Endometrial microvascular endothelial cells (primary cell): ENCODE data around the gene ATP2B2. TPM values are rescaled to one million over a fixed set of nuclear protein-coding genes. Genes with fewer than 3 reads are reported as not detected.

ENCODE experiments used
- in situ Hi-C: cut with HindIII; loops from 2 replicates; pipeline ENCODE4 v1.10.0; 2017; ENCODE audit warnings: low sequenced_read_pairs, low pct_unique_long_range_greater_than_20kb; ENCODE audit errors: inconsistent ontology term
- total RNA-seq: library from RNA; depleted of rRNA; stranded (reverse); fragments of >200 nt; gene quantifications from one replicate; pipeline ENCODE4 v1.2.3, GENCODE V29; 2015; ENCODE audit errors: inconsistent ontology term

ATP2B2 gene
- total RNA-seq, 1 donor from 2014 or later = not detected

GRCh38 chr3:10400050-10400748 is 105.2 kb downstream of the ATP2B2 start:
- in situ Hi-C loops = no loop called here

GRCh38 chr3:10399634-10400033 is 105.8 kb downstream of the ATP2B2 start:
- in situ Hi-C loops = no loop called here

DNA sequence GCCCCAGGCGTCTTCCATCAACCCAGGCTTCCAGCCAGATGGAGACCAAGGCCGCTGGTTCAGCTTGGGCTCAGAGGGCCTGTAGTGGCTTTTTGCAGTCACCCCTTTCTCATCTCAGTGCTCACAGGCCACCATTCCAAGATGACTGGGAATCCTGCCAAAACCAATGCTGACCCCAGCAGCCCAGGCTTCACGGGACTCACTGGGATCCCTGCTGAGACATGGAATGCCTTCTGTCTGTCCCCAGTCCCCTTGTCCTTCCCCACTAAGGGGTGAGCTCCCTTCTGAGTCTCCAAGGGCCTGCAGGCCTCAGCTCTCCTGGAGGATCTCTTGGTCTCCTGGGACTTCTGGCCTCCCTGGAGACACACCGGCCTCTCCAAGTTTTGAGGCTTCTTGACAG is 107.0 kb downstream of the ATP2B2 start:
- in situ Hi-C loops = no loop called here

DNA sequence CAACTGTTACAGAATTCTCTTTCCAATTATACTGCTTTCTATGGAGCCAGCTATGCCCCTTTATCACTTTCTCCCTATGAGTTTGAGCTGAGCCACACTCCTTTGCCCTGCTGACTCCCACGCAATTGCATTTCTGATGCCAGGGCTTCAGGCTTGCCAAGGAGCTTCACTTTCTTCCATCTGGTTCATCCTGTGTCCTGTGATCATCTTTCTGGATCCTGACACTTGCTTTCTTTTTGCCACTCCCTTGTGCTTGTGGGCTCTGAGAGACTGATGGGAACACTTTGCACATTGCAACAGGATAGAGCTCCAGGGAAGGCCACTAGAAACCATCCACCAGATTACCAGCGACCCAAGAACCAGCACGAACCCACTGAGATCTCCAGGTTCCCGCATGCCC is 107.5 kb downstream of the ATP2B2 start:
- in situ Hi-C loops = no loop called here

DNA sequence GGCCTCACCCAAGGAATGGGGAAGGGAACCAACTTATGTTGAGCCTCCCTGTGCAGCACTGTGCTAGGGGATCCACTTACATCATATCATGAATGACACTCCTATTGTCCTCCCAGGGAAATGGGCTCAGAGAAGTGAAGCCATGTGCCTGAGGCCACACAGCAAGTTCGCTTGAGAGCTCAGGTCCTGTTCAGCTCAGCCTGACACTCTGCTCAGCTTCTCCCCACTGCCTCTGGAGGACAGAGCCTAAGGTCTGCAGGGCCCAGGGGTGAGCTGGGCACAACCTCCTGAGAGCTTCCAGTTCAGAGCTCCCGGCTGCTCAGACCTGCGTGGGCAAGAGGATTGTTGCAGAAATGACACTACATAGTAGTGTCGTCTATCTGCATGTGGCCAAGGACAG is 108.5 kb downstream of the ATP2B2 start:
- in situ Hi-C loops = no loop called here

GRCh38 chr3:10396083-10396482 is 109.3 kb downstream of the ATP2B2 start:
- in situ Hi-C loops = no loop called here

DNA sequence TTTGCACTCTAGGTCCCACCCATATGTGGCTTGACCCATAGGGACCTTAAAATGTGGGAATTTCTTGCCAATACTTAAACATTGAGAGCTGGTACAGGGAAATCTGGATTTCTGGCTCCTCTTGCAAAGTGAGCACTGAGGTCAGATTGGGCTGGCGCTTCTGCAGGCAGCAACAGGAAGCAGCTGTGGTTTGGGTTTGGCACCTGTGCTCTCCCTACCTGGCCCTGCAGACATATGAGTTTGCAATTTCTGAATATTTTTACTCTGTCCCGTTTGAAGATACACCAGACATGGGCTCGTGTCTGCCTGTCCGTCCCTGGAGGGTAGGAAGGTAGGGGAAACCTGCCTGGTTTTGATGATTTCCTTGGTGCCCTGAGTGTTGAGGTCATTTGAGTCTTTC is 109.7 kb downstream of the ATP2B2 start:
- in situ Hi-C loops = no loop called here

DNA sequence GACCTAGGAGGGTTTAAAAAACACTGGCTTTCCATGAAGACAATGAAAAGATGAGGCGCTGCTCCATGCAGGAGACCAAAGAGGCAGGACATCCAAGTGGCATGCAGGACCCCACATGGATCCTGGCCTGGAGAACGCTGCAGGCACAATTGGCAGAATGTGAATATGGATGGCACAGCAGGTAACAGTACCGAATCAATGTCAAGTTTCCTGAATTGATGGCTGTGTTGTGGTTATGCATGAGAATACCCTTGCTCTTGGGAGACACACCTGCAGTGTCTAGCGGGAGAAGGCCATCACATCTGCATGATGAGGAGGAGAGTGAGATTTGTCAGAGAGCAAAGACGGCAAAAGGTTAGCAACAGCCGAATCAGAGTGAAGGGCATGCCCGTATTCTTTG is 110.2 kb downstream of the ATP2B2 start:
- in situ Hi-C loops = no loop called here

DNA sequence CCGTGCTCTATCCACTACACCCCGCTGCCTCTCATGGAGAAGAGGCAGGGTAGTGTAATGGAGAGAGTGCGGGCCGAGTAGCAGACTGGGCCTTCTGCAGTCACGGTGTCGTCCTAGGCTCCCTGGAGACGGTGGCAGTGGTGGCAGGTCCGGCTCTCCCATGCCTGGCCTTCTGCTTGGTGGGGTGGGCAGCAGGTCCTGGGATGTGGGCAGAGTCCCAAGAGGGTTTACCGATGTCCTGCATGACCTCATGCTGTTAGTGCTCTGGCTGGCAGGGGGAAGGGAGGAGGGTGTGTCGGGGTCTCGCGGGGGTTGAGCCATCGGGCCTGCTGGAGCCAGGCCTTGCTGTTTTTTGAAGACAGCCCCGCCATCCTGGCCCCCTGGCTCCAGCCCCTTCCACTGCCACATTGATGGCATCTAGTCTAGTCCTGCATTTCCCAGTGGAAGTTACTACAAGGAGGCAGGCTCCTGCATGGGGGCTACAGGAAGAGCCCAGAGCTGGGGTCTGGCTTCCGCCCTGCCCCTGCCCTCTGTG is 110.8 kb downstream of the ATP2B2 start:
- in situ Hi-C loops = no loop called here

GRCh38 chr3:10393514-10393913 is 111.9 kb downstream of the ATP2B2 start:
- in situ Hi-C loops = no loop called here

DNA sequence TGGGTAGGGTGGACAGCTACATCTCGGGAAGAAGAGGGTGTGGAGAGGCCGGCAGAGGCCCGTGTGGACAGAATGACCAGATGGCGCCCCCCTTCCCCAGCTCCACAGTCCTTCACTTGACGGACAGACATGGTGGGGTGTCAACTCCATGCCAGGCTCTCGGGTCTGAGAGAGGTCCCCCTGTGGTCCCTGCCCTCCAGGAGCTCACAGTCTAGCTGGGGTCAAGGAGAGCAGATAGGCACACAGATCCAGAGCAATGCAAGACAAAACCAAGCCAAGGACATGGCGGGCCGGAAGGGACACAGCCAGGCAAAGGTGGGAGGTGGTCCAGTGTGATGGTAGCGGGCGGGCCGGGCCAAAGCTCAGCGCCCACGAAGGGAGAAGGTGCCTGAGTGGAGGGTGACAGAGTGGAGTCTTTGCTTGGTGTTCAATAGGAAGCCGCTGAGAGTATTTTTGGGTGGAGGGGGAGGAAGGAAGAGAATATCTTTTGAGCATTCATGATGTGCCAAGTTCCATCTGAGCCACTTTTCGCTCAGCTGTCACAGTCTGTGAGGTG is 112.4 kb downstream of the ATP2B2 start:
- in situ Hi-C loops = no loop called here

DNA sequence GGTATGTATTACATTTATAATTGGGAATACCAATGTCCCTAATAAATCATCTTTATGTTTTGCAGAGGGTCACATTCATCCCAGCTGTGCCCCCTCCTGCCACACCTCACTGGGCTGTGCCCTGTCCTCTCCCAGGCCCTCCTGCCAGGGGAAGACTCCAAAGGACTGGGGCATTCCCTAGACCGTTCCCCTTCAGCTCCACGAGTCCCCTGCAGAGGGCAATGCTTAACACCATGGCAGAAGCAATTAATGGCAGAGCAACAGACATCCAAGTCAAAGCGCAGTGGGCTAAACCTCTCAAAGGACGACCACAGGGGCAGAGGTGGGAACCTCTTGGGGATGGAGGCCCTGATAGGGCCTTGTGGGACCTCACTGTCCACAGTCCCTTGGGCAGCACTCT is 113.1 kb downstream of the ATP2B2 start:
- in situ Hi-C loops = no loop called here

- in situ Hi-C loops = no loop called here
Observed at GRCh38 chr3:10391391-10391790, 114.0 kb downstream of the ATP2B2 start.

- in situ Hi-C loops = no loop called here
Observed at GRCh38 chr3:10390641-10391373, 114.6 kb downstream of the ATP2B2 start.

- in situ Hi-C loops = no loop called here
Observed at GRCh38 chr3:10389995-10390394, 115.4 kb downstream of the ATP2B2 start.

- in situ Hi-C loops = no loop called here
Observed at GRCh38 chr3:10389339-10389738, 116.0 kb downstream of the ATP2B2 start.

- in situ Hi-C loops = no loop called here
Observed at GRCh38 chr3:10387881-10388609, 117.3 kb downstream of the ATP2B2 start.

DNA sequence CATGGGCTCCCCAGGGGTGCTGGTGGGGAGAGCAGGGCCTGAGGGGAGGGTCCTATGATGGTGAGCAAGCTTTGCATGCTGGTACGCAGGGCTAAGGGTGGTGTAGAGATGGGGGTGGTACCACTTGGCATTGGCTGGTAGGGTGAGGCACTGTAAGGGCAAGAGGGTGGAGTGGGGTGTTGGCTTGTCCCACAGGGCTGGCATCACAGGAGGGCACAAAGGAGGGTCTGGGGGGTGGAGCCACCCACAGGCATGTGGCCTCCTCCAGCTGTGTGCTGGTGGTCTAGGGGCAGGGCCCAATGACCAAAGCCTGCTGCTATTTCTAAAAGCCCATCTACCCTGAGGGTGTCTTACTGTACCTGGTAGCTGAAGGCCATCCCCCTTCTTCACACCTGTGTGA is 119.3 kb downstream of the ATP2B2 start:
- in situ Hi-C loops = no loop called here

DNA sequence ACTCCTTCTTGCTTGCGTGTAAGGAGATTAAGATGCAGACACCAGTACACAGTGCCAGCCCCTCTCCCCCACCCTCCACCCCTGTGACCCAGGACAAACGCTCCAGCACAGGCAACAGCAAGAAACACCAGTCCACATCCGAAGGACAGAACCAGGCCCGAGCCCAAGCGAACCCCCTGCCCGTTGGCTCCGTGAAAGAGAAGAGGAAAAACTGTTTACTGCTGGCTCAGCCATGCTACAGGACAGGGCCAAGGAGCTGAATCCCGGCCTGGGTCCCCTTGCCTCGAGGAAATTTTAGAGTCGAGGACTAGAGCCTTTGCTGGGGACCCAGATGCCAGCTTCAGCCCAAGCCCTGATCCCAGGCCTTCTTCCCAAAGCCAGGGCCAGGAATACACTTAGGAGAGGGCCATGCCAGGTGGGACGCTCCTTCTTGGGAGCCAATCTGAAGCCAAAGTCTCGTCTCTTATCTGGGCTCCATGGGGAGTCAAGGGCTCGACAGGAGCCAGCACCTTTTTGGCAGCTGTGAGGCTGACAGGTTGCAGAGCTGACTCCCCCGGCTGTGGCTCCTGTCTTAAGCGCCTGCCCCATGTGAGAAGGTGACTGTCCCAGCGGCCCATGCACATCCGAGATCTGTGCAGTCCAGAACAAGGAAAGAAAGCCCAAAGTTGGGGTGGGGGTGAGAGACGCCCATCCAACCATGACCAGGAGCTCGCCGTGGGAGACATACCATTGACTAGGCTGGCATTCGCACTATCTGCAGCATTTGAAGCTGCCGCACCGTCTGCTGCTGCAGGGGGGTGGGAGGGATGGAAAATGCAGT is 120.6 kb downstream of the ATP2B2 start:
- in situ Hi-C loops = no loop called here
